T-cell (primary cell): ENCODE results near the gene RIBC2. TPM values are rescaled to one million over a fixed set of nuclear protein-coding genes. Genes with fewer than 3 reads are reported as not detected.

Experiments used
- ATAC-seq, 4 experiments: fragments of 200-7000 bp in 3 of 4; fragments of 150-1000 bp in 1 of 4; cut with Tn5 transposase; replicated peaks in 1 of 4; 1 replicate in 3 of 4; 2 replicates in 1 of 4; pipeline ENCODE4 v1.10.0; 2021; ENCODE audit warnings: moderate library complexity in 3 of 4, mild to moderate bottlenecking in 2 of 4, moderate number of reproducible peaks in 1 of 4
- CTCF ChIA-PET, 2 donors: fragments of 300-600 bp; sonication (Branson Sonifier 250); formaldehyde crosslinking; loops; one replicate each; lab custom pipeline; 2022; ENCODE audit warnings: antibody characterized with exemption in 2 of 2; lab: Charles Lee
- POLR2A ChIA-PET, 2 donors: fragments of 300-600 bp; sonication (Branson Sonifier 250); formaldehyde crosslinking; loops; one replicate each; lab custom pipeline; 2022; ENCODE audit warnings: antibody characterized with exemption in 2 of 2; lab: Charles Lee
- DNase-seq, 35 experiments: peaks; one replicate each; pipeline versions ENCODE4 v3.0.0 to v3.0.0-alpha.2; 2013 to 2023
- H3K27ac ChIP-seq: one replicate; pipeline ENCODE4 v1.5.1; 2013; ENCODE audit warnings: low read length
- H3K27me3 ChIP-seq, 2 experiments: replicated peaks in 1 of 2; 1 replicate in 1 of 2; 2 replicates in 1 of 2; pipeline versions ENCODE4 v1.6.1 to v1.7.0; 2013; ENCODE audit warnings: low read length in 1 of 2, mixed read lengths in 1 of 2; ENCODE audit not compliant: control insufficient read depth in 2 of 2, insufficient read depth in 2 of 2; ENCODE audit errors: extremely low read depth in 1 of 2
- H3K36me3 ChIP-seq, 2 donors: 1 replicate in 1 of 2; 2 replicates in 1 of 2; pipeline versions ENCODE4 v1.6.1 to v1.7.0; 2013; ENCODE audit warnings: low read length in 1 of 2; ENCODE audit not compliant: control insufficient read depth in 2 of 2, insufficient read depth in 1 of 2; ENCODE audit errors: extremely low read depth in 1 of 2
- H3K4me1 ChIP-seq, 2 experiments: 1 replicate in 1 of 2; 2 replicates in 1 of 2; pipeline versions ENCODE4 v1.6.1 to v1.7.0; 2013; ENCODE audit warnings: low read length in 2 of 2, mixed read lengths in 1 of 2; ENCODE audit not compliant: insufficient read depth in 2 of 2, control insufficient read depth in 1 of 2; ENCODE audit errors: extremely low read depth in 1 of 2
- H3K4me3 ChIP-seq, 2 donors: 1 replicate in 1 of 2; 2 replicates in 1 of 2; pipeline versions ENCODE4 v1.5.1 to v1.7.0; 2013; ENCODE audit warnings: mild to moderate bottlenecking in 2 of 2, low read length in 1 of 2, moderate library complexity in 1 of 2; ENCODE audit not compliant: control insufficient read depth in 1 of 2; ENCODE audit errors: extremely low read depth in 1 of 2
- H3K9me3 ChIP-seq: 2 replicates; pipeline ENCODE4 v1.7.0; 2013
- H3K27ac Mint-ChIP-seq, 2 donors: one replicate each; pipeline ENCODE4 v1.8.0; 2020 to 2021; ENCODE audit warnings: mild to moderate bottlenecking in 2 of 2, mixed read lengths in 2 of 2
- H3K27me3 Mint-ChIP-seq, 2 donors: one replicate each; pipeline ENCODE4 v1.8.0; 2021 to 2022; ENCODE audit warnings: mixed read lengths in 2 of 2
- H3K36me3 Mint-ChIP-seq: one replicate; pipeline ENCODE4 v1.8.0; 2021; ENCODE audit warnings: mixed read lengths
- H3K4me1 Mint-ChIP-seq, 3 donors: one replicate each; pipeline ENCODE4 v1.8.0; 2020 to 2022; ENCODE audit warnings: mixed read lengths in 3 of 3, mild to moderate bottlenecking in 1 of 3
- H3K4me3 Mint-ChIP-seq, 3 donors: one replicate each; pipeline ENCODE4 v1.8.0; 2020 to 2022; ENCODE audit warnings: mild to moderate bottlenecking in 3 of 3, mixed read lengths in 3 of 3, moderate library complexity in 3 of 3
- H3K9me3 Mint-ChIP-seq, 3 donors: one replicate each; pipeline ENCODE4 v1.8.0; 2020 to 2022; ENCODE audit warnings: mixed read lengths in 3 of 3
- WGBS: methylation state at CpG from one replicate; pipeline ENCODE4 v1.1.5; 2013; ENCODE audit warnings: missing lambda C conversion rate; ENCODE audit not compliant: insufficient coverage; 5-methylcytosine and 5-hydroxymethylcytosine counted together
- total RNA-seq, 35 experiments: library from RNA in 6 of 35; stranded (reverse) in 6 of 35; fragments of 120-200 nt in 1 of 35; gene quantifications; one replicate each; pipeline versions ENCODE4 v1.2.1 to v1.2.4 and lab custom pipeline; 2013 to 2026

Gene RIBC2
- total RNA-seq, 5 donors from 2014 or later (not counting 1 experiment from before 2014, with no cell fraction given): 0.61 to 0.89 (median 0.78) TPM; not detected in 2

DNA sequence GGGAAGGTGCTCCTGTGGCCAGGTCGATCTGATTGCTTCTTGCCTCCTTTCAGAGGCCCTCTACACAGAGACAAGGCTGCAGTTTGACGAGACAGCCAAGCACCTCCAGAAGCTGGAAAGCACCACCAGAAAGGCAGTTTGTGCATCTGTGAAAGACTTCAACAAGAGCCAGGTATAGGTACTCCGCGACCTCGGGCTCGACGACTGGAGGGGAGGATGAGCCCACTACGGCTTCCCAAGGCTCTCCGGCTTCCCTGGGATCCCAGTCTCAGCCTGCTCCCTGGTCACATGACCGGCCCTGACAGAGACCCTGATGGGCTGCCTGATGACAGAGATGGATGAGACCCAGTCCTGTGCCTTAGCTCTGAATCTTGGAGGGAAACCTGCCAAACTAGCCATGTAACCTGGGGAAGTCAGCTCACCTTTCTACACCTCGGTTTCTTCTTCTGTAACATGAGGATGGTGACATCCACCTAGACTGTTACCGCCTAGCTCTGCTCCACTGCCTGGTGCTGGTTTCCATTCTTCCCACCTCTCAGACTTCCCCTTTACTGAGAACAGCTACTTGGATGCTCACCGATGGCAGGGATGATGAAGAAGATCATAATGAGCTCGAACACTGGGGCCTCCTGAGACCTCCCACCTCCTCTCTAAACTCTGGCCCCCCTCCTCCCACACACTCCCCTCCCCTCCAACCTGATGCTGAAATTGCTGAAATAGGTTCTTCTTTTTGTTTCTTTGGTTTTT, 8.9 kb downstream of the RIBC2 start:
- Mint-ChIP-seq H3K27ac (no peak overlapping the region), H3K9me3 (peaks cover 0 to 3% (median 0%) of the 10 kb centered on the region in 3 donors), H3K4me3 (no peak overlapping the region), H3K4me1 (no peaks in the 10 kb centered on the region), H3K36me3 (no peaks in the 10 kb centered on the region), H3K27me3 (no peaks in the 10 kb centered on the region)
- H3K4me3 ChIP-seq: no peak overlapping the region
- H3K27ac ChIP-seq: no peak overlapping the region
- no peaks in the 10 kb centered on the region for H3K4me1 ChIP-seq
- ChIA-PET CTCF (no interaction called here), POLR2A (no interaction called here)
- H3K27me3 ChIP-seq: no peaks in the 10 kb centered on the region
- ATAC-seq: no peak
- DNase-seq: no peak
- WGBS: 94% methylated on average over 12 of the region's 14 CpGs
- peaks cover 2% of the 10 kb centered on the region for H3K9me3 ChIP-seq
- no peaks in the 10 kb centered on the region for H3K36me3 ChIP-seq

DNA sequence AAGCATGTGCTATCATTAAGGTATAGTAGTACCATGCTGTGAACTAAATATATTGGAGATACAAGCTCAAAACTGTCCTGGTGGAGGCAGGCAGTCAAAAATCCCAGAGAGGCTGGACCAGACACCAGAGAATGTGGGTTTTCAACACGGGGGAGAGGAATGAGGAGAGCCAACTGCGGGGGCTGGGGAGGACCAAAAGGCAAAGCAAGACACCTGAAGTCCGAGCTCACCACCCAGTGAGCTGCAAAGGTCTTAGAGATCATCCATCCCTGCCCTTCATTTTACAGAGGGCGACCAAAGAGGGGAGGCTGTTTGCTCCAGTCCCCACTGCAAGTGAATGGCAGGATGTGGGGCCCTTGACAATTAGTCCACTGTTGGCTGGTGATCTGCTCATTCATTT, 10.0 kb downstream of the RIBC2 start:
- Mint-ChIP-seq H3K27ac (no peak overlapping the region), H3K9me3 (peaks cover 0 to 3% (median 0%) of the 10 kb centered on the region in 3 donors), H3K4me1 (no peaks in the 10 kb centered on the region), H3K36me3 (no peaks in the 10 kb centered on the region), H3K27me3 (peaks cover 0 to 3% of the 10 kb centered on the region in 2 donors), H3K4me3 (no peak overlapping the region)
- DNase-seq: no peak
- no peaks in the 10 kb centered on the region for H3K36me3 ChIP-seq
- CTCF ChIA-PET: interaction anchor here in 1 of 2 donors (1.0 kb wide), 1 partner anchor 27 kb away, joined by 3 read pairs; no protein-coding TSS in a partner anchor
- POLR2A ChIA-PET: no interaction called here
- no peak overlapping the region for H3K4me3 ChIP-seq
- no peak for ATAC-seq
- WGBS: 90% methylated on average over 2 of the region's 4 CpGs
- no peaks in the 10 kb centered on the region for H3K27me3 ChIP-seq
- no peak overlapping the region for H3K27ac ChIP-seq
- no peaks in the 10 kb centered on the region for H3K4me1 ChIP-seq
- H3K9me3 ChIP-seq: peaks cover 2% of the 10 kb centered on the region

- peak in 1 of 35 experiments; percentile 26 for DNase-seq
- H3K27me3 ChIP-seq: peaks cover 0 to under 1% of the 10 kb centered on the region in 2 experiments
- Mint-ChIP-seq H3K4me1 (no peaks in the 10 kb centered on the region), H3K27ac (no peak overlapping the region), H3K27me3 (peaks cover 0 to 3% of the 10 kb centered on the region in 2 donors), H3K4me3 (no peak overlapping the region), H3K9me3 (peaks cover 0 to 3% (median 0%) of the 10 kb centered on the region in 3 donors), H3K36me3 (no peaks in the 10 kb centered on the region)
- POLR2A ChIA-PET: no interaction called here
- no peak overlapping the region for H3K4me3 ChIP-seq
- H3K9me3 ChIP-seq: peaks cover 2% of the 10 kb centered on the region
- H3K36me3 ChIP-seq: no peaks in the 10 kb centered on the region
- no peaks in the 10 kb centered on the region for H3K4me1 ChIP-seq
- 91% methylated on average over 13 of the region's 14 CpGs for WGBS
- CTCF ChIA-PET: interaction anchor here (1.0 kb wide), 2 partner anchors 28 to 152 kb away, joined by 3 to 9 read pairs; no protein-coding TSS in a partner anchor
- no peak for ATAC-seq
- H3K27ac ChIP-seq: no peak overlapping the region
Measured at GRCh38 chr22:45424241-45424731, 10.8 kb downstream of the RIBC2 start.

DNA sequence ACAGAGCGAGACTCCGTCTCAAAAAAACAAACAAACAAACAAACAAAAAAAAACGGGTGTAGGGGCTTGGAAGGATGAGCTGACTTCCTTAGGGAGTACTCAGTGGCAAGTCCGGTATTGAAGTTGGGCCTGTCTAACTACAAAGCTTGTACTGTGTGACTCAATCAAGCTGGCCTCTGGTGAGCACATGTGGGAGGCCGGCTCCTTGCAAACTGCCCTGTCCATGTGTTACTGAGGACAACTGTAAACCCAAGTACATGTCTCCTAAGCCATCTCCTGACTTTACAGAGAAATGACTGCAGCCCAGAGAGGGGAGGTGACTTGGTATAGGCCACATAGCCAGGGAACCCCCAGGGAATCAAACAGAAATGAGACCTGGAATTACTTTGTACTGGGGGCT, 11.6 kb downstream of the RIBC2 start:
- DNase-seq: no peak
- H3K27me3 ChIP-seq: peaks cover 0 to 4% of the 10 kb centered on the region in 2 experiments
- peaks cover 2% of the 10 kb centered on the region for H3K9me3 ChIP-seq
- no peaks in the 10 kb centered on the region for H3K36me3 ChIP-seq
- peaks cover 0 to 3% of the 10 kb centered on the region in 2 donors for H3K27me3 Mint-ChIP-seq
- no peak overlapping the region for H3K4me3 Mint-ChIP-seq
- ChIA-PET POLR2A (interaction anchor here (0.6 kb wide), 2 partner anchors 15 to 248 kb away, joined by 3 to 4 read pairs; no protein-coding TSS in a partner anchor), CTCF (interaction anchor here in 1 of 2 donors (1.0 kb wide), 1 partner anchor 153 kb away, joined by 9 read pairs; no protein-coding TSS in a partner anchor)
- H3K4me1 ChIP-seq: no peaks in the 10 kb centered on the region
- H3K36me3 Mint-ChIP-seq: no peaks in the 10 kb centered on the region
- H3K4me3 ChIP-seq: no peak overlapping the region
- peaks cover 0 to 3% (median 0%) of the 10 kb centered on the region in 3 donors for H3K9me3 Mint-ChIP-seq
- no peak overlapping the region for H3K27ac Mint-ChIP-seq
- ATAC-seq: no peak
- WGBS: 100% methylated on average over 1 of the region's 5 CpGs
- H3K27ac ChIP-seq: no peak overlapping the region
- H3K4me1 Mint-ChIP-seq: no peaks in the 10 kb centered on the region

GRCh38 chr22:45425531-45426265, 12.2 kb downstream of the RIBC2 start:
- POLR2A ChIA-PET: interaction anchor here (0.6 kb wide), 2 partner anchors 15 to 249 kb away, joined by 3 to 4 read pairs; no protein-coding TSS in a partner anchor
- DNase-seq: no peak
- peaks cover 0 to 3% of the 10 kb centered on the region in 2 donors for H3K27me3 Mint-ChIP-seq

GRCh38 chr22:45426387-45426786, 12.9 kb downstream of the RIBC2 start:
- DNase-seq: no peak
- Mint-ChIP-seq H3K9me3 (peaks cover 0 to 3% (median 0%) of the 10 kb centered on the region in 3 donors), H3K4me3 (no peak overlapping the region), H3K27ac (no peak overlapping the region), H3K27me3 (peaks cover 0 to 3% of the 10 kb centered on the region in 2 donors), H3K4me1 (no peaks in the 10 kb centered on the region), H3K36me3 (no peaks in the 10 kb centered on the region)
- ChIA-PET CTCF (no interaction called here), POLR2A (no interaction called here)
- ATAC-seq: no peak
- no peaks in the 10 kb centered on the region for H3K4me1 ChIP-seq
- no peak overlapping the region for H3K27ac ChIP-seq
- H3K36me3 ChIP-seq: no peaks in the 10 kb centered on the region
- WGBS: 98% methylated on average over 8 of the region's 9 CpGs
- H3K27me3 ChIP-seq: peaks cover 0 to 4% of the 10 kb centered on the region in 2 experiments
- H3K9me3 ChIP-seq: peaks cover 2% of the 10 kb centered on the region
- H3K4me3 ChIP-seq: no peak overlapping the region

More at GRCh38 chr22:45425531-45426265, 12.2 kb downstream of the RIBC2 start:
- WGBS: 95% methylated on average over 19 of the region's 23 CpGs
- H3K36me3 Mint-ChIP-seq: no peaks in the 10 kb centered on the region
- no peak overlapping the region for H3K27ac Mint-ChIP-seq
- H3K4me3 ChIP-seq: no peak overlapping the region
- no peaks in the 10 kb centered on the region for H3K4me1 ChIP-seq
- CTCF ChIA-PET: interaction anchor here in 1 of 2 donors (1.0 kb wide), 1 partner anchor 154 kb away, joined by 9 read pairs; no protein-coding TSS in a partner anchor
- H3K27ac ChIP-seq: no peak overlapping the region
- H3K9me3 ChIP-seq: peaks cover 2% of the 10 kb centered on the region
- no peaks in the 10 kb centered on the region for H3K36me3 ChIP-seq
- ATAC-seq: no peak
- no peak overlapping the region for H3K4me3 Mint-ChIP-seq
- H3K27me3 ChIP-seq: peaks cover 0 to 4% of the 10 kb centered on the region in 2 experiments
- H3K9me3 Mint-ChIP-seq: peaks cover 0 to 3% (median 0%) of the 10 kb centered on the region in 3 donors
- H3K4me1 Mint-ChIP-seq: no peaks in the 10 kb centered on the region
